HS-5 (cell line): ENCODE measurements around the gene SDHB.

ENCODE experiments used
- DNase-seq: peaks from one replicate; pipeline ENCODE4 v3.0.0-alpha.2; 2012; ENCODE audit warnings: low read depth

Gene SDHB

GRCh38 chr1:17053685-17054410 lies at the start of gene SDHB:
Gene SDHB, minus strand, starts transcription at chr1:17054032. Its CDS starts 13 bp downstream, at chr1:17054019.
- peak; percentile 92 for DNase-seq

GRCh38 chr1:17102232-17102631 lies 48.4 kb upstream of the SDHB start:
- no peak for DNase-seq

DNA sequence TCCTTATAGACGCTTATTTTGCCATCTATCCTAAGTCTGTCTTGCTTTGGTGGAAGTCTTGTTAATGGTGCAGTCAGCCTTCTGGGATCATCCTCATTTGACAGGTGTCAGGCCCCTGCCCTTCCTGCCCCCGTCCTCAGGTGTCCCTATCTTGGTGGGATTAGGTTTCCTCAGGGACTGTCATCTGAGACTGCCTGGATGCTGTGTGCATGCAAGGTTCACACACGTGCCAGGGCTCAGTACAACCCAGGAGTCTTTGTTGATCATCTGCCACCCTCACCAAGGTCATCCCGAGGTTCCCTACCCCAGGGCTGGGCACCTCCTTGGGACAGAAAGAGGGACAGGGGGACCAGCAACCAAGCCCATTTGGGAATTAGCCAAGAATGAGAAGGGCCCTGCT lies 47.4 kb upstream of the SDHB start:
- DNase-seq = no peak

DNA sequence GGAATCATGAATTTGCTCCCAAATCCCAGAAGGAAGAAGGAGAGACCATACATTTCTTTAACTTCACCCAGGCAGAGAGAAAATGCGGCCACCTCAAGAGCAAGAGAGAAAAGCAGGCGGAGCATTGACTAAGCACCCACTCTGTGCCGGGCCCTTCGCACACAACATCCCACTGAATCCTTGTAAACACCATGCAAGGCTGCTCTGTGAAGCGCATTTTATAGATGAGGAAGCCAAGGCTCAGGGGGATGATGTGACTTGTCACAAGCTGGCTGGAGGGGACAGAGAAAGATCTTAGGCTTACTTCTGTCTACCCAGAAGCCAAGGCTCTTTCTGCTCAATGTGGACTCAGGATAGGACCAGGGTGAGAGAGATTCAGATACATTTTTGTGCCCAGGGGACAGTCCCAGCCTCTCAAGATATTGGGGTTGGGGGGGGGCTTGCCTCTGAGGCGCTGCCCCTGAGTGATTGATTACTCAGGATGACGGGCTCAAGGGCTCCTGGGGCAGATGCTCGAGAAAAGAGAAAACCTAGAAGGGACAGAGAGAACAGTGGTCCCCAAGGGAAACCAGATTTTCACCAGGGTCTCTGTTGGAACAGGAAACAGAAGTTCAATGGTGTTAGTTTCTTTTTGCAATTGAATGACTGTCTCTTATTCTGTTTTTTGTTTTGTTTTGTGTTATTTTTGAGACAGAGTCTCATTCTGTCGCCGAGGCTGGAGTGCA lies 45.9 kb upstream of the SDHB start:
- no peak for DNase-seq

GRCh38 chr1:17098446-17099317 lies 44.9 kb upstream of the SDHB start:
- DNase-seq = no peak

DNA sequence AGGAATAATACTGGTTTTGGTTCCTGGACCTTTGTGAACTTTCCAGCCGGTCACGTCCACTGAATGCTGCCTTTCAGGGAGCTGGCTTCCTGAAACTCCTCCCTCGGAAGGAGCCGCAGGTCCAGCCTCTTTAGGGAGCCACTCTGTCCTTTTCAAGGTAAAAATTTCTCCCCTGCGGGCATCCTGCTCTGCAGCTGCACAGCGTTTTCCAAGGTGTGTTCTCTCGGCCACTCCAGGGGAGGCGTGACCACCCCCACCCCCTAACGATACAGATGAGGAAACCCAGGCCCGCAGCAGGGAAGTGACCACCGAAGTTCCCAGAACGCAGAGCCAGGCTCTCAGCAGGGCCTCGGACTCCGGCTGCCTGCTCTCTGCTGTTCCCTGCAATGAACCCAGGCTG lies 44.0 kb upstream of the SDHB start:
- no peak for DNase-seq

GRCh38 chr1:17097147-17097546 lies 43.3 kb upstream of the SDHB start:
- DNase-seq = no peak

GRCh38 chr1:17096584-17096983 lies 42.8 kb upstream of the SDHB start:
- no peak for DNase-seq

- no peak for DNase-seq
These were observed 41.3 kb upstream of the SDHB start for GRCh38 chr1:17095141-17095540.

- no peak for DNase-seq
These were observed 40.8 kb upstream of the SDHB start for GRCh38 chr1:17094664-17095063.

DNA sequence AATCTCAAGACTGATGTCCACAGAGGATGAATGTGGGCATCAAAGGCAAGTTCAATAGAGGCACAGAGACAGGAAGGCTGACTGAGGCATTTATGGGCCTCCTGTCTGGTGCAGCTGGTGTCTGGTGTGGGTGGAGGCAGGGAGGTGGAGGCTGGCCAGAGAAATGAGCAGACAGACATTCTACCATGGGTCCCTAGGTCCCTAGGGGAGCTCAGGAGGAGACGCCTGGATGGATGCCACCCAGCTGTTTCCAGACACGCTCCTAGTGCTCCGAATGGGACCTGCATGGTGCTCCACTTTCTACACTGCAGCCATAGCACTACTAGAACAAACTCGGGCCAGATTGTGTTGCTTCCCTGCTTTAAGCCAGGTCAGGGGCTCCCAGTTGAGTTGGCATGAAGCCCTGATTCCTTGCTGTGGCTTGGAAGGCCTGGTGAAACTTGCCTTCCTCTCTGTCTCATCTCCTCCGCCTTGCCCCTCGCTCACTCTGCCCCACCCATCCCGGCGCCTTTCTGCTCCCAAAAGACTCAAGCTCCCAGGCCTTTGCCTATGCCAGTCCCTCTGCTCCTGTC lies 40.1 kb upstream of the SDHB start:
- no peak for DNase-seq

DNA sequence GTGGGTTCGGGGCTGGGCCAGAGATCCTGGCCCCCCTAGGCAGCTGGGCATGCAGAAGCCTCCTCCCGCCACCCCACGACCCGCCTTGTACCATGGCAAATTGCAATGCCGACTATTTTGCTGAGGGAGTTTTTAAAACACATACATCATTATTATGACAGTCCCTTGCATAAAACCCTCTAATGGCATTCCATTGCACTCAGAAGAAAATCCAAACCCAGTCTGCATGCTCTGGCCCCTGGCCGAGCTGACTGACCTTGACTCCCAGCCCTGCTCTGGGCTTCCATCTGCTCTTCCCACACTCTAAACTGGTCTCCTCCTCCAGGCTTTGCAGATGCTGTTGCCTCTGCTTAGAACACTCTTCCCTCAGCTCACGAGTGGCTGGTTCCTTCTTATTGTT lies 37.4 kb upstream of the SDHB start:
- no peak for DNase-seq

- no peak for DNase-seq
These were observed 35.7 kb upstream of the SDHB start for GRCh38 chr1:17089506-17089905.

DNA sequence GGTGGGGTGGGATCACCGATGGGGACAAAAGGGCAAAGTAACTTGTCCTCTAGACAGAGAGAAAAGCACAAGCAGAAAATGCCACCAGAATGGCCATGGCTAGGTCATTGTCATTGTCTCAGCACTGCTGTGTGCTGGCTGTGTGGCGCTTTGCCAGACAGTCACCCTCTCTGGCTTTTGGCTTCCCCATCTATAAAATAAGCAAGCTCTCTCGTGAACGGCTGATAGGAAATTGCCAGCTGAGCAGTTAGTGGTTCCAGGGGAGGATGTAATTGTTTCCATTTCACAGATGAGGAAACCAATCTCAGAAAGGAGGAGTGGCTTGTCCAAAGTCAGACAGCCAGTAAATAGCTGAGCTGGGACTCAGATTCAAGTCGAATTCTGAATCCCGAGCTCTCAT lies 32.9 kb upstream of the SDHB start:
- DNase-seq = no peak

- no peak for DNase-seq
These were observed 31.0 kb upstream of the SDHB start for GRCh38 chr1:17084787-17085186.

- no peak for DNase-seq
These were observed 28.9 kb upstream of the SDHB start for GRCh38 chr1:17082761-17083160.

GRCh38 chr1:17081439-17081838 lies 27.6 kb upstream of the SDHB start:
- DNase-seq = no peak

DNA sequence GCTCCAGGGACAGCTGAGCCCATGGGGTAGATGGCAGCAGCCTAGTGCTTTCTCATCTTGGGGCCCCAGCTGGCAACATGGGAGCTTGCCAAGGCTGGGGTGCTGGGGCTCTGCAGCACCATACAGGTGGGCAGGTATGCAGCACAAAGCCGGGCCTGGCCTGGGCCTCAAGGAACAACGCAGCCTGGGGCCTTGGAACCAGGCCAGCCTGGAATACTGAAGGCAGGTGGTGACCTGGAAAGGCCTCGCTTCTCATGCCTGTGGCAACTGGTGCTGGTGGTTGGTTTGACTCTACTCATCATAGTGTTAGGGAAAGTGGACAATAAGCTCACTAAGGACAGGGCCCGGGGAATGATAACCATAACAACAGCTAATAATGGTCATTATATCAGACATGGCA lies 27.0 kb upstream of the SDHB start:
- no peak for DNase-seq

GRCh38 chr1:17080085-17080759 lies 26.4 kb upstream of the SDHB start:
- DNase-seq = no peak

DNA sequence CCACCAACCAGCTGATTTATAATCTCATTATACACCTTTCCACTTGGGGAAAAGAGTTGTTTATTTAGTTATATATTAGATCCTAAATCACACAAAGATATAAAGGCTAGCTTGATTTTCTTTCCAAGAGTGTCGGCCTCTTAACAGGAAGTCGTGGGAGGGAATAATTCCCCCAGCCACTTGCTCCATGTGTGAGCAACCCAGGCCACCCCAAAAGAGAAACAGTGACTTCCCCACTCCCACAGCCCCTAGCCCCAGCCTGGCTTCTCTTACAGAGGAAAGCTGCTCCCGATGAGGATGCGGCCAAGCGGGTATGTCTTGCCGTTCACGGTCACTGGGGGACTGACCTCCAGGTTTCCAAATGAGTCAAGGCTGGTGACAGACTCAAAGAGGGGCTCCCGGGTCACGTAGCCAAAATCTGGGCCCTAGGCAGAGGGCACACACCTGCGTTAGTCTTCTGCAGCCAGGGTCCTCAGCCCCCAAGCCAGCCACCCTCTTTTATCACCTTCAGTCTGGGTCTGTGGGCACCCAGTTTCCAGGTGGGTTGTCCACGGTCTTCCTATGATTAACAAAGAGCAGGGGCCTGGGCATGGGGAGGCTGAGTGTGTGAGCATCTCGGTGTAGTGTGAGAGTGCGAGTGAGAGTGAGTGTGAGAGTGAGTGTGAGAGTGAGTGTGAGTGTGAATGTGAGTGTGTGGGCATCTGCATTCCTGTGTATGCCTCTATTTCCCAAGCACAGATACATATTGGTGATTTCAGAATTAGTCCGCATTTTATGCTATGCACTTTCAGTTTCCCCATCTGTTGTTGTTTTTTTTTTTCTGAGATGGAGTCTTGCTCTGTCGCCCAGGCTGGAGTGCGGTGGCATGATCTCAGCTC lies 25.4 kb upstream of the SDHB start:
- no peak for DNase-seq
